Right lobe of liver (tissue), 6 donors: ENCODE results near the gene ATAT1. TPM values are rescaled to one million over a fixed set of nuclear protein-coding genes. Genes with fewer than 3 reads are reported as not detected.

Experiments
- ATAC-seq, 4 donors: fragments of 200-7000 bp; cut with Tn5 transposase; one replicate each; pipeline ENCODE4 v1.9.1; 2020; ENCODE audit warnings: mild to moderate bottlenecking in 4 of 4, moderate library complexity in 4 of 4
- DNase-seq, 3 donors: peaks; one replicate each; pipeline ENCODE4 v3.0.0-alpha.2; 2020
- H3K27ac ChIP-seq, 3 donors: fragments of 200-600 bp; one replicate each; pipeline ENCODE4 v1.8.0; 2022
- H3K27me3 ChIP-seq, 2 donors: fragments of 200-600 bp; one replicate each; pipeline ENCODE4 v1.8.0; 2022
- H3K36me3 ChIP-seq, 4 donors: fragments of 200-600 bp; sonication (generic) in 1 of 4; one replicate each; pipeline versions ENCODE4 v1.5.1 to v1.8.0; 2017 to 2022; ENCODE audit warnings: control low read depth in 1 of 4
- H3K4me1 ChIP-seq, 4 donors: fragments of 200-600 bp; sonication (generic) in 1 of 4; one replicate each; pipeline versions ENCODE4 v1.5.1 to v1.8.0; 2017 to 2022; ENCODE audit warnings: control low read depth in 1 of 4
- H3K4me3 ChIP-seq, 3 donors: fragments of 200-600 bp; one replicate each; pipeline ENCODE4 v1.8.0; 2022
- H3K9me3 ChIP-seq, 4 donors: fragments of 200-600 bp; sonication (generic) in 1 of 4; one replicate each; pipeline versions ENCODE4 v1.5.1 to v1.8.0; 2017 to 2022; ENCODE audit warnings: control low read depth in 1 of 4
- POLR2A ChIP-seq: fragments of 450-650 bp; IDR thresholded peaks from one replicate; pipeline ENCODE4 v1.6.1; 2017; ENCODE audit warnings: antibody characterized with exemption, mild to moderate bottlenecking
- whole genome bisulfite sequencing: methylation state at CpG from one replicate; pipeline ENCODE4 v1.1.6; 2018; ENCODE audit warnings: low coverage, low lambda C conversion rate; ENCODE audit not compliant: insufficient coverage; ENCODE audit errors: missing lambda C conversion rate; 5-methylcytosine and 5-hydroxymethylcytosine counted together
- intact Hi-C, 2 donors: fragments of 100-400 bp; cut with DNase I; formaldehyde crosslinking; loops; one replicate each; pipeline versions ENCODE4 v1.11.2 to v1.14.1; 2022
- total RNA-seq, 6 experiments: library from RNA; depleted of rRNA in 2 of 6; stranded (reverse); fragments of >200 nt in 2 of 6; fragmentation: NEBNext Ultra II Directional in 3 of 6; extraction: Animal tissue kit (Norgen Biotek cat#: 25700) in 3 of 6; gene quantifications; one replicate each; pipeline versions ENCODE4 v1.1.0 to v1.2.4, GENCODE V29; 2016 to 2023
- TF ChIP-seq, protein P1 (sequence below), 4 donors: fragments of 200-600 bp in 3 of 4; fragments of 450-650 bp in 1 of 4; IDR thresholded peaks; one replicate each; pipeline versions ENCODE4 v1.5.1 to v1.8.0; 2016 to 2022; ENCODE audit warnings: antibody characterized with exemption in 4 of 4, mild to moderate bottlenecking in 2 of 4
- donor health status: DM: no; HTN: yes; CAD: no.
- donor health status: DM: no; HTN: no; CAD: no.
- donor health status: DM: no; HTN: no; CAD: no.
- donor health status: DM: no; HTN: yes; CAD: no.
- donor health status: DM: no; HTN: yes; CAD: no.

ATAT1 gene
- total RNA-seq, 6 experiments from 2014 or later, result 2.4 to 6.6 (median 4.4) TPM

DNA sequence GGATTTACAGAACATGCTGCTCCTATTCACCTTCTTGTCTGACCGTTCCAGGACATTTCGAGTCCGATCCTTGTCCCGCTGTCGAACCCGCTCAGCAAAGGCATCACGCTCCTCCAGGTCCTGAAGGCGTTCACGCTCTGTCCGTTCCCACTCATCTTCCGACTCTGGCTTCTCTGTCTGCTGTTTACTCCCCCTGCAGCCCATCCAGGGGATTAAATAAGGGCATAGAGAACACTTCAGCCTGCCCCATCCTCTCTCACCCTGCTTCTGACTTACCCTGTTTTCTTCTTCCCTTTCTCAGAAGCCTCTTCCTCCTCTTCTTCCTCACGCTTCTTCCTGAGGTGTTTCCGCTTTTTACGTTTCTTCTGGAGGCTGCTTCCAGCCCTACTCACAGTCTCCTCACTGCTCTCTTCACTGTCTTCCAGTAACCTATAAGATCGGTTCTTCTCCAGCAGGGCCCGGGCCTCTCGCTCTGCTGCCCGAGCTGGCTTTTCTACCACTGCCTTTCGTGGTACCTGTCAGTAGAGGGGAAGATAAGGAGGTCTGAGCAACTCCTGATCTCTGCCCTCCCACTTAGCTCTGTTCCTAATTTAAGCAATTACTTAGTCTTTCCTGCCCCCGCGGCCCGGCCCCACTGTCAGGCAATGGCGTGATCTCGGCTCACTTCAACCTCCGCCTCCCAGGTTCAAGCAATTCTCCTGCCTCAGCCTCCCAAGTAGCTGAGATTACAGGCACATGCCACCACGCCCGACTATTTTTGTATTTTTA is 44.3 kb downstream of the ATAT1 start:
- 84% methylated on average over 25 of the region's 27 CpGs for WGBS
- Histone ChIP-seq H3K36me3 (peaks cover 0 to 40% (median 17%) of the 10 kb centered on the region in 4 donors), H3K4me1 (peaks cover 0 to 28% (median 4%) of the 10 kb centered on the region in 4 donors), H3K27me3 (no peaks in the 10 kb centered on the region), H3K27ac (no peak overlapping the region), H3K9me3 (no peaks in the 10 kb centered on the region), H3K4me3 (no peak overlapping the region)
- intact Hi-C loops, result loop anchor here (10.0 kb wide), 2 partner anchors 46 to 186 kb away; partner anchors contain the start of genes ATAT1 (in 1 of the 2) and HLA-E (in 1 of the 2)
- TF ChIP-seq POLR2A, result no peak
- TF ChIP-seq, protein P1, sequence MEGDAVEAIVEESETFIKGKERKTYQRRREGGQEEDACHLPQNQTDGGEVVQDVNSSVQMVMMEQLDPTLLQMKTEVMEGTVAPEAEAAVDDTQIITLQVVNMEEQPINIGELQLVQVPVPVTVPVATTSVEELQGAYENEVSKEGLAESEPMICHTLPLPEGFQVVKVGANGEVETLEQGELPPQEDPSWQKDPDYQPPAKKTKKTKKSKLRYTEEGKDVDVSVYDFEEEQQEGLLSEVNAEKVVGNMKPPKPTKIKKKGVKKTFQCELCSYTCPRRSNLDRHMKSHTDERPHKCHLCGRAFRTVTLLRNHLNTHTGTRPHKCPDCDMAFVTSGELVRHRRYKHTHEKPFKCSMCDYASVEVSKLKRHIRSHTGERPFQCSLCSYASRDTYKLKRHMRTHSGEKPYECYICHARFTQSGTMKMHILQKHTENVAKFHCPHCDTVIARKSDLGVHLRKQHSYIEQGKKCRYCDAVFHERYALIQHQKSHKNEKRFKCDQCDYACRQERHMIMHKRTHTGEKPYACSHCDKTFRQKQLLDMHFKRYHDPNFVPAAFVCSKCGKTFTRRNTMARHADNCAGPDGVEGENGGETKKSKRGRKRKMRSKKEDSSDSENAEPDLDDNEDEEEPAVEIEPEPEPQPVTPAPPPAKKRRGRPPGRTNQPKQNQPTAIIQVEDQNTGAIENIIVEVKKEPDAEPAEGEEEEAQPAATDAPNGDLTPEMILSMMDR (IDR thresholded peaks at IDR 0.05), result no peak
- no peak for DNase-seq
- no peak for ATAC-seq

GRCh38 chr6:30672445-30673253 is 46.0 kb downstream of the ATAT1 start, which contains the start of gene DHX16:
DHX16 (minus strand) TSS chr6:30673006; CDS start chr6:30672841, 165 bp downstream.
- peak; percentile 84 to 89 (median 84) for ATAC-seq
- WGBS, result 0% methylated on average over 26 of the region's 57 CpGs
- Histone ChIP-seq H3K4me3 (peak within 1 kb of the TSS; percentile 91 to 100 (median 100)), H3K27ac (peak within 1 kb of the TSS; percentile 54 to 60 (median 58)), H3K36me3 (peaks cover 0 to 36% (median 17%) of the 10 kb centered on the region in 4 donors), H3K9me3 (no peaks in the 10 kb centered on the region), H3K27me3 (no peaks in the 10 kb centered on the region), H3K4me1 (peaks cover 0 to 45% (median 10%) of the 10 kb centered on the region in 4 donors)
- peak; percentile 44 for TF ChIP-seq POLR2A
- TF ChIP-seq, protein P1 (IDR thresholded peaks at IDR 0.05), result peak; percentile 82 to 89 (median 86)
- peak; percentile 93 to 96 (median 94) for DNase-seq
- intact Hi-C loops, result loop anchor here (10.0 kb wide), 2 partner anchors 48 to 188 kb away; partner anchors contain the start of genes ATAT1 (in 1 of the 2) and HLA-E (in 1 of the 2)

DNA sequence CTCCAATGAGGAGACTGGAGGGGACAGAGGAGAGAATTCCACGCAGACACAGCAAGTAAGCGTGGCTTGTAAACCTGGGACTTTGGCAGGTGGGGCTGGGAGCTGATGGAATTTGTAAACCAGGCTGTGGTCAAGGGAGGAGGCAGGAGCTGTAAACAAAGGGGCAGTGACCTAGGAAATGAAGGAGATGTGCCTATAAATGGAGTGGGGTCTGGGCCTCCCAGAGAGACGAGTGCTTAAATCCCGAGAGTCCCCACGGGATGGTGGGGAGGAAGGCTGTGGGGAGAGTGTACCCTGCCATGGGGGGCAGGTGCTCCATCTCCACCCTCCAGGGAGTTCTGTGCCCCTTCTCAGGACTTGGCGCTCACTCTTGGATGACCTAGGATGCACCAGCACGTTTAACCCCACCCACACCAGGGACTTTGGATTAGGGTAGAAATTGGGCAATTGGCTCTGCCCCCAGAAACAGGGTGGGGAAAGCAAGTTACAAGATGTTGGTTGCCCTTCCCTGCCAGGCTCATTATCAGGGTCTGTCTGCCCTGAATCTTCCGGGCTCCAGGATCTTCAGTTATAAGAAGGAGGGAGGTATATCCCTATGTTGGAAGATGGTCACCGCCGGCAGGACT is 50.1 kb downstream of the ATAT1 start:
- WGBS, result 37% methylated on average over 2 of the region's 10 CpGs
- no peak overlapping the region for H3K4me3 ChIP-seq
- H3K27ac ChIP-seq, result peak overlapping the region in 2 of 3 donors; percentile 33 to 68
- ATAC-seq (peak; percentile 9 to 57 (median 44)), DNase-seq (peak in 2 of 3 donors; percentile 73 to 79)
- peaks cover 0 to 68% (median 23%) of the 10 kb centered on the region in 4 donors for H3K4me1 ChIP-seq
- intact Hi-C loops, result loop anchor here (10.0 kb wide), 2 partner anchors 52 to 192 kb away; partner anchors contain the start of genes ATAT1 (in 1 of the 2) and HLA-E (in 1 of the 2)
- no peaks in the 10 kb centered on the region for H3K9me3 ChIP-seq
- H3K36me3 ChIP-seq, result peaks cover 0 to 17% (median 5%) of the 10 kb centered on the region in 4 donors
- H3K27me3 ChIP-seq, result no peaks in the 10 kb centered on the region
- TF ChIP-seq, protein P1 (IDR thresholded peaks at IDR 0.05), result no peak
- TF ChIP-seq POLR2A, result no peak
